OCI-LY7 (cell line): ENCODE measurements around the gene FAM131B. TPM values are rescaled to one million over a fixed set of nuclear protein-coding genes. Genes with fewer than 3 reads are reported as not detected.

Experiments used
- BruUV-seq: library from RNA; stranded (reverse); fragments of 400-500 nt; replicated peaks from 2 replicates; lab custom pipeline; 2021; lab: Mats Ljungman, UMichigan
- CTCF ChIA-PET: fragments of 300-600 bp; sonication (Branson Sonifier 250); formaldehyde crosslinking; loops from one replicate; lab custom pipeline; 2022; ENCODE audit warnings: antibody characterized with exemption; ENCODE audit not compliant: unreplicated experiment; lab: Charles Lee
- POLR2A ChIA-PET: fragments of 300-600 bp; sonication (Branson Sonifier 250); formaldehyde crosslinking; loops from one replicate; lab custom pipeline; 2022; ENCODE audit warnings: antibody characterized with exemption; lab: Charles Lee
- DNase-seq: peaks from one replicate; pipeline ENCODE4 v3.0.0-alpha.2; 2015; ENCODE audit warnings: low spot score
- H2AFZ ChIP-seq: fragments of 200-600 bp; sonication (generic), shearing (Covaris generic); 2 replicates; pipeline ENCODE4 v1.6.1; 2014; ENCODE audit warnings: mild to moderate bottlenecking, antibody characterized with exemption, low read length, moderate library complexity
- H3K27ac ChIP-seq: fragments of 200-600 bp; sonication (generic); 2 replicates; pipeline ENCODE4 v1.5.1; 2014; ENCODE audit warnings: mixed run types, low read depth, mild to moderate bottlenecking, moderate library complexity, low read length, inconsistent platforms; ENCODE audit not compliant: poor library complexity, severe bottlenecking
- H3K36me3 ChIP-seq: fragments of 200-600 bp; sonication (generic); 2 replicates; pipeline ENCODE4 v1.6.1; 2014; ENCODE audit warnings: mild to moderate bottlenecking, antibody characterized with exemption, low read length, moderate library complexity, mixed read lengths; ENCODE audit not compliant: insufficient read depth
- H3K4me1 ChIP-seq: fragments of 200-600 bp; sonication (generic); 2 replicates; pipeline ENCODE4 v1.5.1; 2014; ENCODE audit warnings: mild to moderate bottlenecking, low read length; ENCODE audit not compliant: insufficient read depth, poor library complexity, severe bottlenecking
- H3K4me2 ChIP-seq: fragments of 200-600 bp; sonication (generic); 2 replicates; pipeline ENCODE4 v1.6.1; 2014; ENCODE audit warnings: mild to moderate bottlenecking, low read length
- H3K4me3 ChIP-seq: fragments of 200-600 bp; sonication (generic); 2 replicates; pipeline ENCODE4 v1.5.1; 2014; ENCODE audit warnings: mild to moderate bottlenecking, low read depth, low read length; ENCODE audit not compliant: poor library complexity, severe bottlenecking
- H3K79me2 ChIP-seq: fragments of 200-600 bp; sonication (generic); 2 replicates; pipeline ENCODE4 v1.6.1; 2016; ENCODE audit warnings: low read depth, mild to moderate bottlenecking, low read length, moderate library complexity, mixed read lengths; ENCODE audit not compliant: insufficient read depth
- H3K9me2 ChIP-seq: fragments of 200-600 bp; sonication (generic); 2 replicates; pipeline ENCODE4 v1.6.1; 2016; ENCODE audit warnings: mild to moderate bottlenecking, low read length, mixed read lengths; ENCODE audit not compliant: insufficient read depth
- H3K9me3 ChIP-seq: fragments of 200-600 bp; sonication (generic); 2 replicates; pipeline ENCODE4 v1.6.1; 2014; ENCODE audit warnings: mild to moderate bottlenecking, mixed run types, low read length, mixed read lengths
- H4K20me1 ChIP-seq: fragments of 200-600 bp; sonication (generic); 2 replicates; pipeline ENCODE4 v1.6.1; 2014; ENCODE audit warnings: mild to moderate bottlenecking, antibody characterized with exemption, low read length, moderate library complexity, mixed read lengths; ENCODE audit not compliant: insufficient read depth
- CTCF ChIP-seq: fragments of 200-600 bp; sonication (generic); conservative IDR thresholded peaks from 2 replicates; pipeline ENCODE4 v1.5.1; 2014; ENCODE audit warnings: mild to moderate bottlenecking, antibody characterized with exemption, low read length, moderate library complexity, mixed read lengths
- EZH2phosphoT487 ChIP-seq: fragments of 200-600 bp; sonication (generic); IDR thresholded peaks from 2 replicates; pipeline ENCODE4 v1.6.1; 2018; ENCODE audit warnings: low read depth, borderline replicate concordance, mild to moderate bottlenecking, mixed run types, antibody characterized with exemption, low read length, moderate library complexity, mixed read lengths
- intact Hi-C: fragments of 100-400 bp; cut with micrococcal nuclease; formaldehyde crosslinking; loops from one replicate; pipeline ENCODE4 v1.10.0; 2022; ENCODE audit not compliant: unreplicated experiment
- total RNA-seq, 2 experiments: library from RNA; depleted of rRNA in 1 of 2; stranded (reverse); fragments of >200 nt in 1 of 2; shearing (Covaris generic) in 1 of 2; gene quantifications; 2 replicates each; pipeline ENCODE4 v1.2.3, GENCODE V29; 2014 to 2022

FAM131B gene
- total RNA-seq, 2 experiments from 2014 or later = not detected

GRCh38 chr7:143380260-143380645 is 17.7 kb upstream of the FAM131B start:
- H3K4me3 ChIP-seq = peak overlapping the region; percentile 76
- H3K79me2 ChIP-seq = no peaks in the 10 kb centered on the region
- H3K9me2 ChIP-seq = no peaks in the 10 kb centered on the region

GRCh38 chr7:143379611-143380259 is 17.2 kb upstream of the FAM131B start:
- Histone ChIP-seq H3K79me2 (no peaks in the 10 kb centered on the region), H2AFZ (peak overlapping the region; percentile 90; the same call in 1 of the 2 replicates), H3K36me3 (no peaks in the 10 kb centered on the region), H3K4me1 (peaks cover 11% of the 10 kb centered on the region), H3K27ac (no peak overlapping the region), H3K9me3 (no peaks in the 10 kb centered on the region), H3K9me2 (no peaks in the 10 kb centered on the region), H4K20me1 (no peaks in the 10 kb centered on the region), H3K4me2 (peak overlapping the region; percentile 98), H3K4me3 (peak overlapping the region; percentile 76)
- no peak for TF ChIP-seq CTCF
- no peak for TF ChIP-seq EZH2phosphoT487
- no TSS peak for BruUV-seq
- DNase-seq = no peak
- ChIA-PET POLR2A (no interaction called here), CTCF (no interaction called here)
- intact Hi-C loops = loop anchor here (1.0 kb wide), 1 partner anchor 37 kb away; no protein-coding TSS in a partner anchor

More at GRCh38 chr7:143380260-143380645, 17.7 kb upstream of the FAM131B start:
- no TSS peak for BruUV-seq
- DNase-seq = peak; percentile 79
- intact Hi-C loops = loop anchor here (1.0 kb wide), 1 partner anchor 36 kb away; no protein-coding TSS in a partner anchor
- no peak overlapping the region for H3K27ac ChIP-seq
- no peaks in the 10 kb centered on the region for H3K9me3 ChIP-seq
- peak overlapping the region; percentile 90 for H2AFZ ChIP-seq
- peak overlapping the region; percentile 98 for H3K4me2 ChIP-seq
- ChIA-PET POLR2A (no interaction called here), CTCF (interaction anchor here (0.7 kb wide), 1 partner anchor 26 kb away, joined by 3 read pairs; no protein-coding TSS in a partner anchor)
- no peaks in the 10 kb centered on the region for H4K20me1 ChIP-seq
- peak; percentile 91 for TF ChIP-seq CTCF
- no peak for TF ChIP-seq EZH2phosphoT487
- H3K36me3 ChIP-seq = no peaks in the 10 kb centered on the region
- peaks cover 6% of the 10 kb centered on the region for H3K4me1 ChIP-seq

- H2AFZ ChIP-seq = no peak overlapping the region
- intact Hi-C loops = no loop called here
- H3K27ac ChIP-seq = no peak overlapping the region
- no peaks in the 10 kb centered on the region for H3K36me3 ChIP-seq
- no peak for TF ChIP-seq EZH2phosphoT487
- TF ChIP-seq CTCF = no peak
- BruUV-seq = no TSS peak
- H4K20me1 ChIP-seq = no peaks in the 10 kb centered on the region
- DNase-seq = no peak
- POLR2A ChIA-PET = no interaction called here
- no peaks in the 10 kb centered on the region for H3K79me2 ChIP-seq
- H3K9me2 ChIP-seq = no peaks in the 10 kb centered on the region
- CTCF ChIA-PET = interaction anchor here (1.1 kb wide), 1 partner anchor 10 kb away, joined by 3 read pairs; no protein-coding TSS in a partner anchor
- no peak overlapping the region for H3K4me3 ChIP-seq
- no peaks in the 10 kb centered on the region for H3K9me3 ChIP-seq
- H3K4me1 ChIP-seq = peaks cover 13% of the 10 kb centered on the region
- no peak overlapping the region for H3K4me2 ChIP-seq
These were observed 13.9 kb upstream of the FAM131B start for GRCh38 chr7:143376396-143376795.
